GM18867 (cell line): ENCODE measurements around the gene CETN2.

Experiments used
- ATAC-seq: cut with Tn5 transposase; IDR thresholded peaks from one replicate; pipeline ENCODE4 v1.9.1; 2021; ENCODE audit warnings: mild to moderate bottlenecking, moderate library complexity; ENCODE audit not compliant: unreplicated experiment

Gene CETN2

DNA sequence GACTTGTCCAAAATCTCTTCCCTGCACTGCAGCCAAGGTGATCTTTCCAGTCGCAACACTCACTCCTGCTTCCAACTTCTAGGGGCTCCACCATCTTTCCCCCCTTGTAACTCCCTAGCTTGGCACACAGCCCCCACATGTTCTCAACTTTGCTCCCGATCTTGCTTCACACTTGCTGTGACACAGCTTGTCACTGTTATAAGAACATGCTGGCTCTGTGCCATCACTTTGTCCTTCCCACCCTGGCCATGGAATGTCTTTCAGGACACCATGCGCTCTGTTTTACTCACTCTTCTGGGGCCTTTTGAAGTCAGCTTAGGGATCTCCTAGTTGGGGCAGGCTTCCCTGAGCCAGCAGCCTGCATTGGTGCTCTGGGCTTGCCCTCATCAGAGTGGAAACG is 2.8 kb upstream of the CETN2 start:
- ATAC-seq: no peak

DNA sequence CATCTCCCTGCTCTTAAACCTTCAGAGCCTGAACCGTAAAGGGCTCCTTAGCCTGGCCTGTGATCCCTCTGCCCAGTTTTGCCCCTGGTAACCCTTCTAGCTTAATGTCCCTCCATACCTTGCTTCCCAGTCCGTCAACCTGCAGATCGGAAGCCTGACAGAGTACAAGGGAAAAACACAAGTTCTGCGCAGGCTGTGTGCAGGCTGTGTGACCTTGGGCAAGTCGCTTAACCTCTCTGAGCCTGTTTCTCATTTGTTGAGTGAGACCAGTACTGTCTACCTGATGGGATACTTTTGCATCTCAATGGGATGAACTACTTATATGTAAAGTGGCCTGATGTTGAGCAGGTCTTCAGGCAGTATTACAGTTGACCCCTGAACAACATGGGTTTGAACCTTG is 2.0 kb upstream of the CETN2 start:
- ATAC-seq: no peak

DNA sequence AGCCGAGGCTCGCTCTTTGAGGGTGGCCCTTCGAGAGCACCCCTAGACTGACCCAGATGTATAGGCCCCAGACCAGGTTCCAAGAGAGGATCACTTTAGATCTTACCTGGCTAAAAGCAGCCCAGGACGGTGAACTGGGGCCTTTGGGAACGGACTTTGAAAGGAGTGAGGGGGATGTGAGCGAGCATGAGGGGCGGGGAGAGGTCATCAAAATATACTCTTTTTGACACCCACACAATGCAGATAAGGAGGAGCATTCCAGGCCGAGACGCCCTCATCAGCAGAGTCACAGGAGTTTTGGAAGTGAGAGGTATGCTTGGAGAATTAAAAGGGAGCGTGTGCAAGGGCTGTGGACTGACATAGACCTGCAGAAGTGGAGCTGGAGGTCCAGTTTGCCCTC is 834 bp upstream of the CETN2 start:
- no peak for ATAC-seq

DNA sequence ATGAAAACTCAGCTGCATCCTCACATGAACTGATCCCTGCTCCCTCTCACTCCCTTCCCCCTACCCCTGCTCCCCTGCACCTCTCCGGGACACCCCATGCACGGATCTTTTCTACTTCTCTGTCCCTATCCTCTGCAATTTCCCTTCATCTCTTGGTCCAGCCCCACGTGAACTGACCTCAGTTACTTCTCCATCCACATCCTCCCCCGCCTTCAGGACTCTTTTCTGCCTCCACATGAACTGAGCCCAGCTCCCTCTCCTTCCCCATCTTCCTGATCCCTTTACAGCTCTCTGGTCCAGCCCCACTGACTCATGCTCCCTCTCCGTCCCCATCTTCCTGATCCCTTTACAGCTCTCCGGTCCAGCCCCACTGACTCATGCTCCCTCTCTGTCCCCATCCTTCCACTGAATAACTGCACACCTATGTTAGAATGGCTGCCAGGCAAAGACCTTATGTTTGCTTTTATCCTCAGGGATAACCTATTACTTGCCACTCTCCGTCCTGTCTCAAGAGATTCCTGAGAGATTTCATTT is 5.6 kb downstream of the CETN2 start:
- no peak for ATAC-seq

DNA sequence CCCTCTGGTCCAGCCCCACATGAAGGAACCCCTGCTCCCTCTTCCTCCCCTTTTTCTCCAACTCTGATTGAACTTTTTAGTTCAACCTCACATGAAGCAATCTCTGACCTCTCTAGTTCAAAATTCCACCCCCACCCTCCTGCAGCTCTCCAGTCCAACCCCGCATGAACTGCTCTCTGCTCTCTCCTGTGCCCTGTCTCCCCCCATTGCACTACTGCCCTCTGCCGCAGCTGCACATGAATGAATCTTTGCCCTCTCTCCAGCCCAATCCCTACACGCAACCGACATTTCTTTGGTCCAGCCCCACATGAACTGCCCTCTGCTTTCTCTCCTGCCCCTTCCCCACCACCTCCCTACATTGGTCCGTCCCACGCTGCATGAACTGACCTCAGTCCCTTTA is 6.9 kb downstream of the CETN2 start:
- ATAC-seq: no peak

DNA sequence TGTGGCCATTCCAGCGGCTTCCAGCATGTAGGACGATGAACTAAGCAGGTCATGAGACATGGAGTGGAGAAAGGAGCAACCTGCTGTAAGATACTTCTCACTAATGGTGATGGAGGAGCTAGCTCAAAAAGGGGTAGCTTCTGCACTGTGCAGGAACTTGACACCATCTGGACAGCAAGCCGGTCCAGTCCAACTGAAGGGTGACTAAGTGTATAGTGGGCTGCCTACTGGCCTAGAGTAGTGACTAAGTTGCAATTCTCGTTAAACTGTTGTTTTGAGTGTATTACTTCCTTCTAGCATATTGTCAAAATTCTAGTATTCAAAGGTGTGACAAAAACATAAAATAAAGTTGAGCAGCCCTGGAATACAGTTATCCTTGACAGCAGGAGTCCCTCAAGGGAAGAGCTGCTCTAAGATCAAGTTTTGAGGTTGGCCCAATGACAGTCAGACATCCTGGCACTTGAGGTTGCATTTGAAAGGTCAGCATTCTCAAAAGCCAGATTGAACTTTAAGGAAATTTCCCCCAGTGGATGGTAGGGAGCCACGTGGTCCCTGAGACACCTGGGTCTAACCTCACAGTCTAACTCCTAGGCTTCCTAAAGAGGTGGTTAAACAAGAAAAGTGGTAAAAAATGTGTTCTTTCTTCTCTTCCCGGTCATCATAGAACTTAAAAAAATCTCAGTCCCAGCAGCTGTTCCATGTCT is 8.0 kb downstream of the CETN2 start:
- no peak for ATAC-seq

DNA sequence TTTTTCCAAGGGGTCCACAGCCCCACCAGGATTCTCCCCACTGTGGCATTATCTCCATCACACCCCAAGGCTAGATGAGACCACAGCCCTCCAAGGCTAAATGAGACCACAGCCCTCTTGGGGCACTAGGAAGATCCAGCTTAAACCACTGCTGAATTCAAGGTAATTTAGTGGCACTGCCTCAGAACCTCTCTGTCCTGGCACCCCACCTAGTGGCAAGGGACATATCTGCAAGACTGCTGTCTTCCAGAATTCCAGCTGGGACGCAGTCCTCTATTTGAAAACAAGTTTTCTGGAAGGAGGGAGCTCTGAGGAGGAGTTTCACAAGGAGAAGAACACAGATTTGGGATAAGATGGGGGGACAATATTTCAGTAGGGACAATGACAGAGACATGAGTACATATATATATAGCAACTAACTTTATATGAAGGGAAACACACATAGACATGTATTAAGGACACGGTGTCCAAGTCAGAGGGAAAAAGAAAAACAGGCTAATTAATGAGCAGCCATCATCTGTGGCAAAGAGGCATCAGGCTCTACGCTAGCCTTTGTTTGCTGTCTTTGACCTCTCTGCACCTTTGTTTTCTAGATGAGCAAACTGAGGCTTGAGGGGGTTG is 9.3 kb downstream of the CETN2 start:
- peak; percentile 66 for ATAC-seq

DNA sequence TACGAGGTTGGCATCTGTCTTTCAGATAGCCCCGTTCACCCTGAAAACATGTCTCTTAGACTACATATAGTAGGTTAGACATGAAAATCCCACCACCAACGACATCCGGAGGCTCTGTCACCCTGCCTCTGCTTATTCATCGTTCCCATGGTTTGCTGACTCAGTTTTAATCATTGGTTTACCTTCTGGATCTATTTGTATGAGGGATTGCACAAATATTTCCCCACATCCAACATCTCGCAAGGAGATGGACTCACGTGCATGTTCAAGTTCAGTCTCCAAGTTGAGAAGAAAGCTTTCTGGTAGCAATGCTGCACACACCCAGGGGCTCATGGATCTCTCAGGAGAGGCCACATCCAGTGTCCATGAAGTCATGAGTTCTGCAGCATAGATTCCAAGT is 10.8 kb downstream of the CETN2 start:
- no peak for ATAC-seq

DNA sequence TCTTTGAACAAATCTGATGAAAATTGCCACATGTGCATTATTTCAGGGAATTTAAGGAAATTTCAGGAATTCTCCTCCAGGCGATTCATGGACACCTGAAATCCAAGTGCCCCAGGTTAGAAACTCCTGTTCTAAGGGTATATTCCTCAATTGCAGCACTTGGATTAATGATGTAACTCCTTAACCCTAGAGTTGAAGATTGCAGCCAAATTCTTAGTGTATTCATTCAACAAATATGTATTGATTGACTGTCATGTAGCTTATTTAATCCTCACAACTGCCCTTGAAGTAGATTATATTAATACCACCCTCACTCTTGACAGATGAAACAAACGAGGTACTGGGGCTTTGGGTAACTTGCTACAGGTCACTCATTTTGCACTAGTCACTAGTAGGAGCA is 11.3 kb downstream of the CETN2 start:
- no peak for ATAC-seq

DNA sequence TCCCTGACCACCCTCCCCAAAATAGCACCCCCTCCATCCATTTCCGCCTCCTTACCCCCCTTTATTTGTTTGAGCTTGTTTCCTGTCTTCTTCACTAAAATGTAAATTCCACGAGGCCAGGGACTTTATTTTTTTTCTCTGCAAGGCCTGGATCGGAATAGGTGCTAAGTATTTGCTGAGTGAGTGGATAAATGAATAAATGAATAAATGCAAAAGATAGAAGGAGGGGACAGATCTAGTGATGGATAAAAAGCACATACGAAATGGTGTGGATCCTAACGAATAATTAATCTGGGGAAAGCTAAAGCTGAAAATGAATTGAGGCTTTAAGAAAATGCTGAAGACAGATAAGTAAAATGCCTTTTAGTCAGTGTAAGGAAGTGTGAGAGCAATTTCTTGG is 12.2 kb downstream of the CETN2 start:
- no peak for ATAC-seq

DNA sequence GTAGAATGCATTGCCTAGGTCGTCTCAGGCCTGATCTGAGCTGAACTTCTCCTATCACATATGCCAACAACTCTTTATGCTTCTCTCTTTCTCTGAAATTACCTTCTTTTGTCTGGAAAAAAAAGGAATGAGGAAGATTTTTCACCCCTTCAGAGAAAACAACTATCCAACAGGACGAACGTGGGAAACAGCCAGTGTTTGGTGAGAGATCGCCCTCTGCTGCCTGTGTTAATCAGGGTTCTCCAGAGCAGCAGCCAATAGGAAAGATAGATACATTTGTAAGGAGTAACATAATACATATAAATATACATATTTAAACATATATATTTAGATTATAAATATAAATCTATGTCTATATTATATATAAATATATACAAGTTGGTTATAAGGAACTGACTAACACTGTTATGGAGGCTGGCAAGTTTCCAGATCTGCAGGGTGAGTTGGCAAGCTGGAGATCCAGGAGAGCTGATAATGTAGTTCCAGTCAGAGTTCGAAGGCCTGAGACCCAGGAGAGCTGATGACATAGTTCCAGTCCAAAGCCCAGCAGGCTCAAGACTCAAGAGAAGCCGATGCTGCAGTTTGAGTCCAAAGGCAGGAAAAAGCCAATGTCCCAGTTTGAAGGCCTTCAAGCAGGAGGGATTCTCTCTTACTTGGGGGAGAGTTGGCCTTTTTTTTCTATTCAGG is 13.3 kb downstream of the CETN2 start:
- ATAC-seq: no peak

DNA sequence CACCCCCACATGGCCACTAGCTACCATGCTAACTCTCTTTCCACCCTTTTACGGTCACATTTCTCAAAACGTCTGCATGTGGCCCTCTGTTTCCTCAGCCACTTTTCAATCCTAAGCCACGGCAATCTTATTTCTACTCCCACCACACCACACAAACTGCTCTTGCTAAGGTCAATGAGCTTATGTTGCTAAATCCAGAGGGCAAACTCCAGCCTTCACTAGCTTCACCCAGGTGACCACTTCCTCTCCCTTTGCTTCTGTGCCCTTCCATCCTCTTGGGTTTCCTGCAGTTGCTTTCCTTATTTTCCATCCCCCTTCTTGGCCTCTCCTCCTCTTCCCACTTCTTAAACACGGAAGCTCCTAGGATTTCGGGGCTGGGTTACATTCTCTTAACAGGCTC is 16.5 kb downstream of the CETN2 start:
- ATAC-seq: no peak

DNA sequence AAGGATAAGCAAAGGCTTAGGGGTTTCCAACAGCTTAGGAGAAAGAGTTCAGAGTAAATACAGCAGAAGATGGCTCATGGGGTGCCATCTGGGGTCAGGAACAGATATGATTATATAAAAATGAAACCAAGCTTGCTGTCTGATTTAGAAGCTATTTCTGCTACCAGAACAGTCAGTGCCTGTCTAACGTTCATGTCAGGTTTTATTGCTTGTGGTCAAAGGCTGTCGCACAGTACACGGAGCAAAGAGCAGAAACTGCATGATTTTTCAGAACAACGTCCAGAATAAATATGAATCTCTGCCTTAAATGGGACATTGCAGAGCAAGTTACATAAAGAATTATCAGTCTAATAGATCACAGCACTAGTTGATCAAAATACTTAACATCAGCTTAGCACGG is 17.4 kb downstream of the CETN2 start:
- ATAC-seq: no peak

DNA sequence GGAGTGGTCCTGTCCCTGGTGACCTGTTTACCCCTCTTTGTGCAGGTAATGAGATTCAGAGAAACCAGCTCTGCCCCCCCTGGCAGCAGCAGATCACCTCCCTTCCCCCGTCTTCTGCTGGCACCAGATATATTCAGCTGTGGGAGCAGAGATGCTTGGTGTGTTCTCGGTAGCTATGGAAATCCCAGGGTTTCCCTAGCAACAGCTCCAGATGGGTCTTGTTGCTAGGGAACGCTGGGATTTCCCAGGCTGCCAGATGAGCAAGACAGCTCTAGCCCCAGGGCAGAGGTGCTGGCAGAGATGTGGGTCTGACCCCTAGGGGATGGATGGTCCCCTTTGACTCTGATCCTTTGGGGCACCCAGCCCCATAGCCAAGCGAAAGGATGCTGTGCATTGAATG is 20.2 kb downstream of the CETN2 start:
- ATAC-seq: no peak

DNA sequence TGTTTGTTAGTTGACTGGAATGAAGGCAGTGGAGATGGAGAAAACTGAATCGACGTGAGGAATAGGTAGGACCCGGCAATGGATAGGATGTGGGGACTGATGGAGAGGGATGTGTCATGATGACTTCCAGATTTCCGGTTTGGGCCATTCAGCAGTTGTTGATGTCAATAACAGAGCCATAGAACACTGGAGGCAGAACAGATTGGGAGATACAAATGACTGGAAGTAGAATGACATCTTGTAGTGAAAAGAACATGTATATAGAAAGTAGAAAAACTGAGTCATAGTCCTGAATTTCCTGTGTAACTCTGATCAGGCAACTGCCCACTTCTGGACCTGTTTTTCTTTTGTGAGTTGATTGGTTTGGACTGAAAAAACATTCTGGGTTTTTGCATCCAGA is 24.5 kb downstream of the CETN2 start:
- ATAC-seq: no peak

DNA sequence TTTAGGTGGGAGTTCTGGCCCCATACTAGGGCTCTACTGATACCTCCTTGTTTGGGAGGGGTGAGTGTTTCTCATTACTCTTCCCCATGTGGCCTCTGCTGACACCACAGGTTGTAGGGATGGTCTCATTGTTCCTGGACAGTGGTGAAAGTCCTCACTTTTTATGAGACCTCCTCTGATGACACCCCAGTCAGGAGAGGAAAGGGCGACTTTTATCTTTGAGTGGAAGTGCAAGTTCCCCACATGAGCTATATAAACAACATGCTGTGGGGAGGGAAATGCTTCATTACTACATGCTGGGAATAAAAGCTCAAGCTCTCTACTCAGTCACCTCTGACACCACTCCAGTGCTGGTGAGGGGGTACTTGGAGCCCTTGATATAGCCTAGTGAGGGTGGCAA is 31.6 kb downstream of the CETN2 start:
- no peak for ATAC-seq

DNA sequence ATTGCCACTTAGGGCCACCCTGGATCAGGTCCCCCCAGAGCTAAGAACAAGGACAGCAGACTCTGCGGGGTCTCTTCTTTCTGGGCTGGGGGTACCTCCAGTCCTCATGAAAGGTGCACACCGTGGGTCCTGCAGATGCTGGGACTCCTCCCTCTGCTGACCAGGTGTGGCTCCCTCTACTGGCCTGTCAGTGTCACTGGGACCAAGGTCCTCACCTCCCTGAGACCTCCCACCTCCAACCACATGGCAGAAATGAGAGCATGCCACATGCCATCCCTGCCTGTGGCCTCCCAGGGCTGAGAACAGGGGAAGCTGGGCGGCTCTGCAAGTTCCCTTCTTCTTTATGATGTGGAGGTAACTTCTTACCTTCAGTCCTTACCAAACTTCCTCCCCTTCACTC is 43.5 kb downstream of the CETN2 start:
- peak; percentile 94 for ATAC-seq
